ENCODE measurements around the gene NFATC2. TPM values are rescaled to one million over a fixed set of nuclear protein-coding genes. Genes with fewer than 3 reads are reported as not detected.

Gene NFATC2
- total RNA-seq, 2 donors from 2014 or later = 5.8 to 7.3 TPM

DNA sequence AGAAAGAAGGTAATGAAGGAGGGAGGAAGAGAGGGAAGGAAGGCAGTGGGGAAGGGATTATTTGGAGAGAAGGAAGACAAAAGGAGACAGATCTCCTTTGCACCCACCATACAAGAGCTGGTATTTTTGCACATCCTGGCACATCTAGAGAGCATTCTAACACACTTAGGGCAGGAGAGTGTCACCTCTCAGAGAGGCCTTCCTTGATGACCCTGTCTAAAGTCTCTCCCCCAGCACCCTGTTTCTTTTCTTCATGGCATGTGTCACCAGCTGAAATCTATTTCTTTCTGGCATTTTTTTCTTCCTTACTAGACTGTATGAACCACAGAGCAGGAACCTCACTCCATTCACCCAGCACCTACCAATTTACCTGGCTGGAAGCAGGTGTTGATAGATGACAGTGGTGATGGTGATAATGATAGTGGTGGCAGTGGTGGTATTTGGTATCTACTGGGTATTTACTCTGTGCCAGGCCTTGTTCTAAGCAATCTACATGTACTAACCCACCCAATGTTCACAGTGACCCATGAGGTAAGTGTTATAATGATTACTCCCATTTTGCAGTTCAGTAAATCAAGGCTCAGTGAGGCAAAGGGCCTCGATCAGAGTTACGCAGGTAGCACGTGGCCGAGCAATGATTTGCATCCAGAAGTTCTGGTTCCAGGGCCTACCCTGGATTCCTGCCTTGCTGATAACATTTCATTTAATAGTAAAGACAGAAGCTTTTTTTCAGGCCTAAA lies 131.8 kb downstream of the NFATC2 start:
- H3K36me3 ChIP-seq = no peaks in the 10 kb centered on the region

GRCh38 chr20:51409192-51409880 lies 133.2 kb downstream of the NFATC2 start:
- intact Hi-C loops (cut with DNase I) = no loop called here
- no peak overlapping the region for H3K27ac ChIP-seq

More for the DNA sequence above, 131.8 kb downstream of the NFATC2 start:
- no peaks in the 10 kb centered on the region for H3K9me3 ChIP-seq
- TF ChIP-seq CTCF (IDR thresholded peaks at IDR 0.05) = no peak
- no peak overlapping the region for H3K4me3 ChIP-seq
- no peak overlapping the region for H3K27ac ChIP-seq
- intact Hi-C loops (cut with DNase I) = no loop called here
- no peak overlapping the region for H3K9ac ChIP-seq (ENCODE audit: low read depth in 2 of 2, low read length in 2 of 2)
- no peak for DNase-seq
- H3K27me3 ChIP-seq = no peaks in the 10 kb centered on the region
- no peaks in the 10 kb centered on the region for H3K4me1 ChIP-seq

GRCh38 chr20:51404297-51405060 lies 138.0 kb downstream of the NFATC2 start:
- Histone ChIP-seq H3K4me1 (no peaks in the 10 kb centered on the region), H3K27me3 (no peaks in the 10 kb centered on the region), H3K9ac (ENCODE audit: low read depth in 2 of 2, low read length in 2 of 2) (no peak overlapping the region), H3K9me3 (no peaks in the 10 kb centered on the region), H3K4me3 (no peak overlapping the region), H3K27ac (no peak overlapping the region), H3K36me3 (no peaks in the 10 kb centered on the region)
- intact Hi-C loops (cut with DNase I) = no loop called here
- peak; percentile 37 for DNase-seq
- no peak for TF ChIP-seq CTCF (IDR thresholded peaks at IDR 0.05)

More at GRCh38 chr20:51409192-51409880, 133.2 kb downstream of the NFATC2 start:
- no peaks in the 10 kb centered on the region for H3K36me3 ChIP-seq
- no peaks in the 10 kb centered on the region for H3K4me1 ChIP-seq
- H3K27me3 ChIP-seq = no peaks in the 10 kb centered on the region
- H3K9me3 ChIP-seq = no peaks in the 10 kb centered on the region
- no peak for DNase-seq
- H3K9ac ChIP-seq (ENCODE audit: low read depth in 2 of 2, low read length in 2 of 2) = no peak overlapping the region
- TF ChIP-seq CTCF (IDR thresholded peaks at IDR 0.05) = no peak
- no peak overlapping the region for H3K4me3 ChIP-seq

- Histone ChIP-seq H3K9ac (ENCODE audit: low read depth in 2 of 2, low read length in 2 of 2) (no peak overlapping the region), H3K4me1 (no peaks in the 10 kb centered on the region), H3K36me3 (no peaks in the 10 kb centered on the region), H3K9me3 (no peaks in the 10 kb centered on the region), H3K4me3 (no peak overlapping the region), H3K27ac (no peak overlapping the region), H3K27me3 (no peaks in the 10 kb centered on the region)
- DNase-seq = no peak
- no peak for TF ChIP-seq CTCF (IDR thresholded peaks at IDR 0.05)
- intact Hi-C loops (cut with DNase I) = no loop called here
Observed at GRCh38 chr20:51403466-51404220, 138.9 kb downstream of the NFATC2 start.

DNA sequence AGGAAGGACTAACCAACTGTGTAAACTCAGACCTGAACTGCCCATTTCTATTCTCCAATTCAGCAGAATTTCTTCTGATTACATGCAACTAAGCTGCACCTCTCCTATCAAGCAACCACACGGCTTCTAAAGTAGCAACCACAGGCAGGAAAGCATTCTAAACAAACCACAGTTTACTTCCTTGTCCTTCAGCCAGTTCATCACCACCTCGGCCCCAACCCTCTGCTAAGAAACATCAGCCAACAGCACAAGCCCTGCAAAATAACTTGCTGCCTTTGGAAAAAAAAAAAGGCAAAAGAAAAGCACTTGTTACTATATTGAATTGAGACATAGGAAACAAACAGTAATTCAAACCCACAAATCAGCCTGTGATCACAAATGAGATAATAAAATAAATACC lies 140.3 kb downstream of the NFATC2 start:
- no peaks in the 10 kb centered on the region for H3K36me3 ChIP-seq

More for the DNA sequence above, 140.3 kb downstream of the NFATC2 start:
- H3K27ac ChIP-seq = no peak overlapping the region
- no peak for TF ChIP-seq CTCF (IDR thresholded peaks at IDR 0.05)
- DNase-seq = no peak
- no peaks in the 10 kb centered on the region for H3K4me1 ChIP-seq
- H3K4me3 ChIP-seq = no peak overlapping the region
- intact Hi-C loops (cut with DNase I) = no loop called here
- no peak overlapping the region for H3K9ac ChIP-seq (ENCODE audit: low read depth in 2 of 2, low read length in 2 of 2)
- H3K27me3 ChIP-seq = no peaks in the 10 kb centered on the region
- no peaks in the 10 kb centered on the region for H3K9me3 ChIP-seq
